Ovary (tissue), 3 donors: ENCODE data around the gene DZIP1.

Source experiments
- CTCF ChIP-seq, 3 donors: fragments of 450-650 bp in 2 of 3; fragments of 200-600 bp in 1 of 3; IDR thresholded peaks; one replicate each; pipeline versions ENCODE4 v1.5.1 to v1.8.0; 2016 to 2022; ENCODE audit warnings: antibody characterized with exemption in 3 of 3, mild to moderate bottlenecking in 1 of 3
- POLR2A ChIP-seq: fragments of 450-650 bp; IDR thresholded peaks from one replicate; pipeline ENCODE4 v1.6.1; 2017; ENCODE audit warnings: antibody characterized with exemption, mild to moderate bottlenecking, moderate library complexity
- donor health status: DM: no; HTN: no; CAD: no.

- TF ChIP-seq CTCF (IDR thresholded peaks at IDR 0.05): no peak
- no peak for TF ChIP-seq POLR2A
Observed at GRCh38 chr13:95628488-95628887, 16.0 kb downstream of the DZIP1 start.
